H9 (cell line): ENCODE measurements around the gene CAGE1. TPM values are rescaled to one million over a fixed set of nuclear protein-coding genes. Genes with fewer than 3 reads are reported as not detected.
"Not testable (repeated sequence)": the region's sequence is repeated elsewhere in the genome, so short reads cannot be mapped to it uniquely, and the experiment has no call there.

Experiments used
- DNase-seq: peaks from one replicate; pipeline ENCODE4 v3.0.0-alpha.2; 2017
- H2AFZ ChIP-seq: one replicate; pipeline ENCODE4 v1.6.1; 2013; ENCODE audit warnings: mild to moderate bottlenecking, low read length, control low read depth, moderate library complexity
- H2AK5ac ChIP-seq: 2 replicates; pipeline ENCODE4 v1.6.1; 2013; ENCODE audit warnings: low read length, control low read depth, mixed read lengths; ENCODE audit not compliant: insufficient read length
- H2BK120ac ChIP-seq: one replicate; pipeline ENCODE4 v1.6.1; 2013; ENCODE audit warnings: low read depth, mild to moderate bottlenecking, low read length, control low read depth, inconsistent platforms; ENCODE audit not compliant: poor library complexity, severe bottlenecking
- H2BK12ac ChIP-seq: 2 replicates; pipeline ENCODE4 v1.6.1; 2013; ENCODE audit warnings: low read length, control low read depth, mixed read lengths, low read depth; ENCODE audit not compliant: insufficient read length
- H2BK15ac ChIP-seq: 2 replicates; pipeline ENCODE4 v1.6.1; 2013; ENCODE audit warnings: low read depth, low read length, control low read depth
- H2BK20ac ChIP-seq: one replicate; pipeline ENCODE4 v1.6.1; 2013; ENCODE audit warnings: low read depth, mild to moderate bottlenecking, low read length, control low read depth, inconsistent platforms; ENCODE audit not compliant: poor library complexity, severe bottlenecking
- H2BK5ac ChIP-seq: 2 replicates; pipeline ENCODE4 v1.6.1; 2013; ENCODE audit warnings: low read length, control low read depth, mixed read lengths; ENCODE audit not compliant: insufficient read length
- H3K14ac ChIP-seq: 2 replicates; pipeline ENCODE4 v1.6.1; 2013; ENCODE audit warnings: low read length, control low read depth; ENCODE audit not compliant: insufficient read depth
- H3K18ac ChIP-seq: 2 replicates; pipeline ENCODE4 v1.6.1; 2013; ENCODE audit warnings: low read depth, mild to moderate bottlenecking, mixed read lengths, low read length, control low read depth; ENCODE audit not compliant: insufficient read length
- H3K23ac ChIP-seq: 2 replicates; pipeline ENCODE4 v1.6.1; 2013; ENCODE audit warnings: low read length, control low read depth, mixed read lengths, low read depth; ENCODE audit not compliant: insufficient read length
- H3K23me2 ChIP-seq: 2 replicates; pipeline ENCODE4 v1.6.1; 2013; ENCODE audit warnings: low read depth, mild to moderate bottlenecking, mixed read lengths, low read length, control low read depth; ENCODE audit not compliant: insufficient read length, poor library complexity, severe bottlenecking
- H3K27ac ChIP-seq: 2 replicates; pipeline ENCODE4 v1.5.1; 2013; ENCODE audit warnings: low read length, control low read depth, mixed read lengths, low read depth; ENCODE audit not compliant: insufficient read length
- H3K27me3 ChIP-seq: 2 replicates; pipeline ENCODE4 v1.6.1; 2013; ENCODE audit warnings: low read length, control low read depth, inconsistent platforms; ENCODE audit not compliant: insufficient read depth
- H3K4ac ChIP-seq: 2 replicates; pipeline ENCODE4 v1.6.1; 2013; ENCODE audit warnings: low read depth, mild to moderate bottlenecking, control low read depth, inconsistent platforms, low read length, moderate library complexity
- H3K4me1 ChIP-seq: 2 replicates; pipeline ENCODE4 v1.6.1; 2013; ENCODE audit warnings: low read length, control low read depth, inconsistent platforms; ENCODE audit not compliant: insufficient read depth
- H3K4me2 ChIP-seq: 2 replicates; pipeline ENCODE4 v1.6.1; 2013; ENCODE audit warnings: low read length, control low read depth, mixed read lengths; ENCODE audit not compliant: insufficient read length, insufficient read depth
- H3K56ac ChIP-seq: 2 replicates; pipeline ENCODE4 v1.6.1; 2013; ENCODE audit warnings: low read depth, mild to moderate bottlenecking, mixed read lengths, low read length, control low read depth; ENCODE audit not compliant: insufficient read length
- H3K79me1 ChIP-seq: 2 replicates; pipeline ENCODE4 v1.6.1; 2013; ENCODE audit warnings: low read depth, mild to moderate bottlenecking, moderate library complexity, low read length, control low read depth, inconsistent platforms; ENCODE audit not compliant: insufficient read depth, poor library complexity, severe bottlenecking
- H3K79me2 ChIP-seq: 2 replicates; pipeline ENCODE4 v1.6.1; 2013; ENCODE audit warnings: low read length, control low read depth, inconsistent platforms; ENCODE audit not compliant: insufficient read depth
- H3K9ac ChIP-seq: 2 replicates; pipeline ENCODE4 v1.6.1; 2013; ENCODE audit warnings: low read length, control low read depth, mixed read lengths; ENCODE audit not compliant: insufficient read length; ENCODE audit errors: extremely low read depth
- H3K9me3 ChIP-seq: one replicate; pipeline ENCODE4 v1.6.1; 2013; ENCODE audit warnings: low read depth, low read length, inconsistent platforms; ENCODE audit not compliant: control insufficient read depth
- H3T11ph ChIP-seq: one replicate; pipeline ENCODE4 v1.6.1; 2013; ENCODE audit warnings: mild to moderate bottlenecking, low read length, control low read depth, inconsistent platforms
- H4K20me1 ChIP-seq: one replicate; pipeline ENCODE4 v1.6.1; 2013; ENCODE audit not compliant: control insufficient read depth, insufficient read length, insufficient read depth
- H4K5ac ChIP-seq: 2 replicates; pipeline ENCODE4 v1.6.1; 2013; ENCODE audit warnings: low read depth, mild to moderate bottlenecking, mixed read lengths, low read length, control low read depth; ENCODE audit not compliant: insufficient read length
- H4K8ac ChIP-seq: replicated peaks from 2 replicates; pipeline ENCODE4 v1.6.1; 2013; ENCODE audit warnings: low read length, control low read depth, mixed read lengths, low read depth; ENCODE audit not compliant: insufficient read length
- H4K91ac ChIP-seq: 2 replicates; pipeline ENCODE4 v1.6.1; 2013; ENCODE audit warnings: low read depth, mild to moderate bottlenecking, moderate library complexity, mixed read lengths, low read length, control low read depth; ENCODE audit not compliant: insufficient read length
- H3K27ac Mint-ChIP-seq, 3 experiments: 2 replicates in 2 of 3; 3 replicates in 1 of 3; pipeline ENCODE4 v1.8.0; 2020 to 2021; ENCODE audit warnings: mixed read lengths in 3 of 3, mild to moderate bottlenecking in 1 of 3, moderate library complexity in 1 of 3
- H3K27me3 Mint-ChIP-seq: 2 replicates; pipeline ENCODE4 v1.8.0; 2021; ENCODE audit warnings: low read depth, mild to moderate bottlenecking, moderate library complexity, mixed read lengths
- H3K36me3 Mint-ChIP-seq, 3 experiments: 2 replicates in 2 of 3; 3 replicates in 1 of 3; pipeline ENCODE4 v1.8.0; 2020 to 2021; ENCODE audit warnings: low read depth in 3 of 3, mixed read lengths in 3 of 3; ENCODE audit not compliant: insufficient read depth in 1 of 3
- H3K4me1 Mint-ChIP-seq, 2 experiments: 2 replicates each; pipeline ENCODE4 v1.8.0; 2020; ENCODE audit warnings: mixed read lengths in 2 of 2
- H3K4me3 Mint-ChIP-seq, 2 experiments: 2 replicates in 1 of 2; 3 replicates in 1 of 2; pipeline ENCODE4 v1.8.0; 2020 to 2021; ENCODE audit warnings: mild to moderate bottlenecking in 2 of 2, mixed read lengths in 2 of 2, moderate library complexity in 1 of 2
- H3K9me3 Mint-ChIP-seq, 2 experiments: 2 replicates in 1 of 2; 3 replicates in 1 of 2; pipeline ENCODE4 v1.8.0; 2020; ENCODE audit warnings: mild to moderate bottlenecking in 2 of 2, mixed read lengths in 2 of 2, moderate library complexity in 1 of 2
- WGBS: extraction: QIAGEN DNeasy Blood & Tissue Kit; methylation state at CpG from one replicate; pipeline ENCODE4 v1.1.7; 2013; ENCODE audit warnings: missing lambda C conversion rate, low lambda C conversion rate, mixed read lengths; ENCODE audit not compliant: insufficient read length; ENCODE audit errors: extremely low coverage; 5-methylcytosine and 5-hydroxymethylcytosine counted together
- total RNA-seq: library from RNA; stranded (reverse); gene quantifications from 2 replicates; pipeline ENCODE4 v1.2.1, GENCODE V29; 2021

Gene CAGE1
- total RNA-seq, 1 experiment from 2014 or later: 0.28 TPM

DNA sequence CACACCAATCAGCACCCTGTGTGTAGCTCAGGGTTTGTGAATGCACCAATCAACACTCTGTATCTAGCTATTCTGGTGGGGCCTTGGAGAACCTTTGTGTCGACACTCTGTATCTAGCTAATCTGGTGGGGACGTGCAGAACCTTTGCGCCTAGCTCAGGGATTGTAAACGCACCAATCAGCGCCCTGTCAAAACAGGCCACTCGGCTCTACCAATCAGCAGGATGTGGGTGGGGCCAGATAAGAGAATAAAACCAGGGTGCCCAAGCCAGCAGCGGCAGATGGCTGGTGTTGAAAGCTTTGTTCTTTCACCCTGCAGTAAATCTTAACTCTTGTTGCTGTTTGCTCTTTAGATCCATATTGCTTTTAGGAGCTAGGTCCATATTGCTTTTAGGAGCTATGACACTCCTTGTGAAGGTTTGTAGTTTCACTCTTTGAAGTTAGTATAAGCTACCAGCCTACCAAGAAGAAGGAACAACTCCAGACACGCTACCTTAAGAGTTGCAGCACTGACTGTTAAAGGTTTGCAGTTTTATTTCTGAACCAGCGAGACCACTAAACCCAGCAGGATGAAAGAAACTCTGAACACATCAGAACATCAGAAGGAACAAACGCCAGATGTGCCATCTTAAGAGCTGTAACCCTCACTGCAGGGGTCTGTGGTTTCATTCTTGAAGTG, 44.6 kb downstream of the CAGE1 start:
- not testable (repeated sequence) for H3K18ac ChIP-seq, H3K9me3 ChIP-seq

More for the DNA sequence above, 44.6 kb downstream of the CAGE1 start:
- H2AK5ac ChIP-seq, H3K56ac ChIP-seq, H3K9ac ChIP-seq, H4K5ac ChIP-seq, H2BK12ac ChIP-seq, H3K9me3 Mint-ChIP-seq, H4K20me1 ChIP-seq, H3K79me1 ChIP-seq, H3K27me3 Mint-ChIP-seq, H2BK20ac ChIP-seq, H3K27me3 ChIP-seq, H3K4me1 ChIP-seq, H3K27ac Mint-ChIP-seq, H3K36me3 Mint-ChIP-seq, H3K23ac ChIP-seq, H4K91ac ChIP-seq, H3K4ac ChIP-seq, H3T11ph ChIP-seq, H4K8ac ChIP-seq, H3K79me2 ChIP-seq, H2BK15ac ChIP-seq, H3K23me2 ChIP-seq, H2BK120ac ChIP-seq, H3K4me2 ChIP-seq, H3K4me3 Mint-ChIP-seq, H2BK5ac ChIP-seq, H3K14ac ChIP-seq, DNase-seq, H3K27ac ChIP-seq, H2AFZ ChIP-seq: not testable (repeated sequence)
- peaks cover 20 to 25% of the 10 kb centered on the region in 2 experiments for H3K4me1 Mint-ChIP-seq
- WGBS: no CpG with 5 or more reads among the region's 10 CpGs
